HG03159 (cell line): ENCODE measurements around the gene GULP1.
"Not testable (repeated sequence)": the region's sequence is repeated elsewhere in the genome, so short reads cannot be mapped to it uniquely, and the experiment has no call there.

ENCODE experiments used
- ATAC-seq: cut with Tn5 transposase; IDR thresholded peaks from one replicate; pipeline ENCODE4 v1.9.1; 2021; ENCODE audit warnings: mild to moderate bottlenecking, moderate library complexity; ENCODE audit not compliant: unreplicated experiment

The GULP1 gene

DNA sequence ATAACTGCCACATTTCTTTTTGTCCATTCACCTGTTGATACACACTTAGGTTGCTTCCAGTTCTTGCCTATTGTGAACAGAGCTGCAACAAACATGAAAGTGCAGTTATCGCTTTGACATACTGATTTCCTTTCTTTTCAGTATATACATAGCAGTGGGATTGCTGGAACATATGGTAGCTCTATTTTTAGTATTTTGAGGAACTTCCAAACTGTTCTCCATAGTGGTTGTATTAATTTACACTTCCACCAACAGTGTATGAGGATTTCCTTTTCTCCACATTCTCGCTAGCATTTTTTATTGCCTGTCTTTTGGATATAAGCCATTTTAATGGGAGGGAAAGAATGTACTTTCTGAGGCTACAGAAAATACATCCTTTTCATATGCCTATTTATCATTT lies 167.4 kb downstream of the GULP1 start:
- no peak for ATAC-seq

- not testable (repeated sequence) for ATAC-seq
These were observed 174.4 kb downstream of the GULP1 start for GRCh38 chr2:188466078-188466477.

GRCh38 chr2:188466761-188467160 lies 175.1 kb downstream of the GULP1 start:
- ATAC-seq: no peak

DNA sequence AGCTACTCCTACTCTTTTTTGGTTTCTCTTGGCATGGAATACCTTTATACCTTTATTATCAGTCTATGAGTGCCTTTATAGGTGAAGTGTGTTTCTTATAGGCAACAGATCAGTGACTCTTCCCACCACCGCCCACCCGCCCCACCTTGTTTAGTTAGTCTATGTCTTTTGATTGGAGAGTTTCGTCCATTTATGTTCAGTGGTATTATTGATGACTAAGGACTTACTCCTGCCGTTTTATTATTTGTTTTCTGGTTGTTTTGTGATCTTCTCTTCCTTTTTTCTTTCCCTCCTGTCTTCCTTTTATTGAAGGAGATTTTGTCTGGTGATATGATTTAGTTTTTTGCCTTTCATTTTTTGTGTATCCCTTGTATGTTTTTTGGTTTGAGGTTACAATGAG lies 179.5 kb downstream of the GULP1 start:
- no peak for ATAC-seq

- ATAC-seq: no peak
These were observed 181.6 kb downstream of the GULP1 start for GRCh38 chr2:188473306-188473705.

DNA sequence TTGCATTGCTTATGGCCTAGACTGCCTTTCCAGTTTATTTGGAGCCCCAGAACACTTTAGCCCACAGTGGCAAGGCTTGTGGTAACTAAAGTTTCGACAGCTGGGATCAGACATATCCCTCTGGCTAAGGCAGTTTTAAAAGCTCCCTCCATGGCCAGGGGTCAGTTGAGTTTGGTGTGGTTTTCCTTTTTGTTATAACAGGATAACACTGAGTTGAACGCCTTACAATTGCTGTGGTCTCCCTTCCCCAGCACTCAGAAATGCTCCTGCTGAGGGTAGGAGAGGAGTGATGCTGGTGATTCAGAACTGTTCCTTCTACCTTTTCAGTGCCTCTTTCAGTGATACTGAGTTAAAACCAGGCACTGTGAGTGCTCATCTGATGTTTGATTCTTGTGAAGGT lies 182.6 kb downstream of the GULP1 start:
- no peak for ATAC-seq

DNA sequence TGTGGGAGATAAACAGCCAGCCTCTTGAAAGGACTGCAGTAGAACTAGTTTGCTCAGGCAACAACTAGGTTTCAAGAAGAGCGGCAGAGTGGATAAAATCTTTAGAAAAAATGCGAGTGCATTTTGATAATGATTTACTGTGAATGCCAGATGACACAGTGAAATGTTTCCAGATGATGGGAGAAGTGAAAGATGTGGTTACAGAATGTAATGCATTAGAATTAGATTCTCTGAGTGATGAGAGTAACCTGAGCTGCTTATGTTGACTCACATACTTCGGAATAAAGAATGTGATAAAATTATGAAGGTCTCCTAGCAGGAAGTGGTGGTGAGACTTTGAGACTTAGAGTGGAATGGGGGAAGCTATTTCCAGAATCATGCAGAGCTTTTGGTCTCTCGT lies 184.3 kb downstream of the GULP1 start:
- ATAC-seq: no peak

- no peak for ATAC-seq
These were observed 186.0 kb downstream of the GULP1 start for GRCh38 chr2:188477564-188478103.

DNA sequence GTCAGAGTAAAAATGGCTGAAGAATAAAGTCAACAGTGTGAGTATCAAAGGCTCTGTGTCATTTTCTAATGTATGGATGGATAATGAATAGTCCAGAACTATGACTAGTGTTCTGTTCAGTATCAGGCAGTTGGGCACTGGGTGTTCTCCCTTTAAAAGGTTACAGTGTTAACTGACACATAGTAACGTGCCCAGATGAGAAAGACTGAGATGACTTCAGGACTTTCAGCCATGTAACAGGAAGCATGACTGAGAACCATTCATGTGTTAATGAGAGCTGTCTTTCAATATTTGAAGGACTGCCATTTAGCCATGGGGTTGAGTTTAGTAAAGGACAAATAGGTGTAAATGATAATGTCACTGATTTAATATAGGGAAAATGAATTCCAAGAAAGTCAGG lies 187.1 kb downstream of the GULP1 start:
- ATAC-seq: peak; percentile 98

- no peak for ATAC-seq
These were observed 189.8 kb downstream of the GULP1 start for GRCh38 chr2:188481474-188481873.

DNA sequence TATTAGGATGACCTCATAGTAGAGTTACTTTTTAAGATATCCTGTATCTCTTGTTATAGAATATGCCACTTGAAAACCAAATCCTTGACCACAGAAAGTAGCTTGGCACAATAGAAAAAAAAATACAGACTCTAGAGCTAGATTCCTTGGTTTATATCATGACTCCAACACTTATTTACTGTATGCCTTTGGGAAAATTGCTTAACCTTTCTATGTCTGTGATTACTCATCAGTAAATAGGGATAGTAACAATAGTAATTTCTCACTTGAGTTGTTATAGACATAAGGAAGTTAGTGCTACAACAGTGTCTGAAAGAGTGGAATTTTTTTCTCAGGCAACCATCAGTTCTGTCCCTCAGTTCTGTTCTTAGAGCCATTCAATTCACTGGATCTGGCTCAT lies 193.8 kb downstream of the GULP1 start:
- no peak for ATAC-seq

- no peak for ATAC-seq
These were observed 201.1 kb downstream of the GULP1 start for GRCh38 chr2:188492751-188493150.

GRCh38 chr2:188494906-188495305 lies 203.2 kb downstream of the GULP1 start:
- ATAC-seq: no peak

DNA sequence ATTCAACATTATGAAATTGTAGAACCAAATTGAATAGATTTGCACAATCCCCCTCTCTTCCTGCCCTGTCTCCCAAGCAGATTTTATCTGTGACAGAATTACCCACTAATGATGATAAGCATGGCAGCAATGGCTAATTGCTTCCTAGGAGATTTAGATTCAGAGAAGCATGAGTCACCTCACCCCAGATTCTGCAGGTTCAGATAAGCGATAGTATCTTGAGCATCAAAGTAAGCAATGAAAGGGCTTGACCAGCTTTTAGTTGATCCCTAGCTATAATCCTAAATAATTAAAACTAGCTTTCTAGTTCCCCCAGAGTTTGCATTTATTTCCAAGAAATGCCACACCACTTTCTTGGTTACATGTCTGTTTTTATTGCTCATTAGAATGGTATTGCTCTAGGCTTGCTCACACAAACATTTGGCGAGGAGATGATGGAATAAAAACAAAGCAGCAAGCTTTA lies 204.3 kb downstream of the GULP1 start:
- ATAC-seq: no peak

- no peak for ATAC-seq
These were observed 206.1 kb downstream of the GULP1 start for GRCh38 chr2:188497726-188498125.

DNA sequence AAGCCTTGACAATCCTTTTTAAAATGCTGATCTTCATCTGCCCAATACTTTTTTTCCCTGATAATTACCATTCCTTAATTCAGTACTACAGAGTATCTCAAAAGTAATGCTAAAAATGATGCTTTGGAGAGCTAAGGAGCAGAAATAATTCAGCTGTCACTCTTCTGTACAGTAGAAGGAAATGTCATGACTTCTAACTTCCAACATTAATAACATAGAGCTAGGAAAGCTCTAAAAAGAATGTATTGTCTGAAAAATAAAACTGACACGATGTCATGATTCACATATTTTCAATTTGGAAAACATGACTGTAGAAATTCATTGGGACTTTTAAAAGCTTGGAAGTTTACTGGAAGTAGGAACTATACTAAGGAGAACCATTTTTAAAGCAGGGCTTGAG lies 212.3 kb downstream of the GULP1 start:
- ATAC-seq: no peak

DNA sequence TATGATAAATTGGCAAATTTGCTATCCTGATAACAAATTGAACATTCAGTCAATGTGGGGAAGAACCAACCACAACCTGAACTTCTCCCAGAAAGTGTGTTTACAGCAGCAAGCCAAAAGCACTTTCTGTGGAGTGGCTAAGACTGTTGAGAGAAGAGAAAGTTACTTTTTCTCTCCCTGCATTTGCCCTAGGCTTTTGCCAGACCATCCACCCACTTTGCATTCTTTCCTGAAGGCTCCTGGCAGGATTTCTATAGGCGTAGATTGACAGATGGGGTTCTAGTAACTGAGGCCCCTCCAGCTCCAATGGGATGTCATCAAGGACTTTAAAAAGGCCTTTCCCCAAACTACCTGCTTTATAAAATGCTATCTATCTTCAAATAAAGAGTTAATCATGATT lies 215.2 kb downstream of the GULP1 start:
- no peak for ATAC-seq

GRCh38 chr2:188511346-188511745 lies 219.7 kb downstream of the GULP1 start:
- ATAC-seq: no peak

DNA sequence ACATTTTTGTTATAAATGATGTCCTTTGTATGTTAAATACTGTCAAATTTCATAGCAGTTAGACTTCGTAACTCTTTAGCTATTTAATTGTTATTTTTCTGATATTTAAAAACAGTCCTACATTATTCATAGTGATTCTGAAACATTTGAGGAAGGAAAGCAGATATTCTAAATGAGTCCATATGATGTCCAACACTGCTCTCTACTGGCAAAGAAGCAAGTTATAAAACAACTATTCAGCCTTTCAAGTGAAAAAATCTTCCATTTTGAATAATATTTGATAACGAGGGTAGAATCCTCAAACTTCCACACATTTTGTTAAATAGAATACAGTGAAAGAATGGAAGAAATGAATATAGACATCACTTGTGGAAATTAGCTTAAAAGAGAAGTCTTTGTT lies 220.8 kb downstream of the GULP1 start:
- ATAC-seq: peak; percentile 69

DNA sequence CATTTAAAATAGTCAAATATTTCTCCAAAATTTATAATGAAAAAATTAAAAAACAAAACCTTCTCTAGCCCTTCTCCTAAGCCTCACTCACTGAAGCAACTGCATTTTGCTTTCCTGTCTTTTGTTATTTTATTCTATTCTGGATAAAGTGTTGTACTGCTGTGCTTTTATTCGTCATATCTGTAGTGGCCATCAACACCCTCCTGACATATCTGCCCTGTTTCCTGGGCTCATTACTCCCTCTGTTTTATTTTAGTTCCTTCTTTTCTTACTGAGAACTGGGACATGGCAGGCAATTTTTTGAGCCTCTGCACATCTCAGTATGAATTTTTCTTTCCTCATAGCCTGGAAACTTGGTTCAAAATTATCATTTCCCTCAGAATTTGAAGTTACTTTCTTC lies 224.2 kb downstream of the GULP1 start:
- ATAC-seq: no peak

- ATAC-seq: no peak
These were observed 226.0 kb downstream of the GULP1 start for GRCh38 chr2:188517549-188518215.

- no peak for ATAC-seq
These were observed 226.7 kb downstream of the GULP1 start for GRCh38 chr2:188518381-188518780.

DNA sequence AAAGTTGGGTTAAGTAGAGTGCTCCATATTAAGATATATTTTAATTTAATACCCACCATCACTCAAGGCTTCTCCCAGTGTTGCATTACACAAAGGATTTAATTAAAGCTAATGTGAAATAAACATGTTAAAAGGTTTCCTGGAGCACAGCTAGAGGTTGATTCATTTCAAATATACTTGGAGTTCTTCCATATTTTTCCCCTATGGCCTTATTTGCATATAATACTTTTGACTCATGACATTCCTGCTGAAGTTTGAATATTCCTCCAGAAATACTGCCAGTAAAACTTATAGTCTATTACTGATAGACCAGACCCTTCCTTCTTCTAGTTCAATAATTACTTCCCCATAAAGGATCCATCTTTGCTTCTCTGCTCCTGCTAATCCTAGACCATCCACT lies 227.5 kb downstream of the GULP1 start:
- ATAC-seq: no peak
